GM12872 (cell line): ENCODE results near the gene ARHGAP26.

ENCODE experiments used
- TF ChIP-seq, protein P1 (sequence below): IDR thresholded peaks from 3 replicates; pipeline ENCODE4 v1.5.1; 2011; ENCODE audit warnings: low read depth, mild to moderate bottlenecking, low read length, moderate library complexity; ENCODE audit not compliant: insufficient read depth

The ARHGAP26 gene

GRCh38 chr5:143207058-143207457, 436.9 kb downstream of the ARHGAP26 start:
- TF ChIP-seq, protein P1, sequence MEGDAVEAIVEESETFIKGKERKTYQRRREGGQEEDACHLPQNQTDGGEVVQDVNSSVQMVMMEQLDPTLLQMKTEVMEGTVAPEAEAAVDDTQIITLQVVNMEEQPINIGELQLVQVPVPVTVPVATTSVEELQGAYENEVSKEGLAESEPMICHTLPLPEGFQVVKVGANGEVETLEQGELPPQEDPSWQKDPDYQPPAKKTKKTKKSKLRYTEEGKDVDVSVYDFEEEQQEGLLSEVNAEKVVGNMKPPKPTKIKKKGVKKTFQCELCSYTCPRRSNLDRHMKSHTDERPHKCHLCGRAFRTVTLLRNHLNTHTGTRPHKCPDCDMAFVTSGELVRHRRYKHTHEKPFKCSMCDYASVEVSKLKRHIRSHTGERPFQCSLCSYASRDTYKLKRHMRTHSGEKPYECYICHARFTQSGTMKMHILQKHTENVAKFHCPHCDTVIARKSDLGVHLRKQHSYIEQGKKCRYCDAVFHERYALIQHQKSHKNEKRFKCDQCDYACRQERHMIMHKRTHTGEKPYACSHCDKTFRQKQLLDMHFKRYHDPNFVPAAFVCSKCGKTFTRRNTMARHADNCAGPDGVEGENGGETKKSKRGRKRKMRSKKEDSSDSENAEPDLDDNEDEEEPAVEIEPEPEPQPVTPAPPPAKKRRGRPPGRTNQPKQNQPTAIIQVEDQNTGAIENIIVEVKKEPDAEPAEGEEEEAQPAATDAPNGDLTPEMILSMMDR, result no peak

- TF ChIP-seq, protein P1, result no peak
Measured at GRCh38 chr5:143207563-143208364, 437.6 kb downstream of the ARHGAP26 start.

DNA sequence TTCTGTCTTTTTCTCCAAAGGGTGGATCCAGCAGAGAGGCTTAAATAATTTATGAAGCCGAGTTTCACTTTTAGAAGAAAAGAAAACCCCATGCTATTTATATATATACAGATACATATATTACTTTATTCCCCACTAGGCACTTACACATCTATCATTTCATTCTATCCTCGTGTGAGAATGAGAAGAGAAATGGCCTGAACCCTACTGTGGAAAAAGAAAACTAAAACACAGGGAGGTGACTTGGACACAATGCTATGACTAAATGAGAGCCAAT, 438.1 kb downstream of the ARHGAP26 start:
- TF ChIP-seq, protein P1, result no peak

GRCh38 chr5:143208781-143209510, 438.8 kb downstream of the ARHGAP26 start:
- TF ChIP-seq, protein P1, result peak; percentile 58

- TF ChIP-seq, protein P1, result no peak
Measured at GRCh38 chr5:143209881-143210395, 439.8 kb downstream of the ARHGAP26 start.

GRCh38 chr5:143210576-143210975, 440.4 kb downstream of the ARHGAP26 start:
- TF ChIP-seq, protein P1, result no peak

DNA sequence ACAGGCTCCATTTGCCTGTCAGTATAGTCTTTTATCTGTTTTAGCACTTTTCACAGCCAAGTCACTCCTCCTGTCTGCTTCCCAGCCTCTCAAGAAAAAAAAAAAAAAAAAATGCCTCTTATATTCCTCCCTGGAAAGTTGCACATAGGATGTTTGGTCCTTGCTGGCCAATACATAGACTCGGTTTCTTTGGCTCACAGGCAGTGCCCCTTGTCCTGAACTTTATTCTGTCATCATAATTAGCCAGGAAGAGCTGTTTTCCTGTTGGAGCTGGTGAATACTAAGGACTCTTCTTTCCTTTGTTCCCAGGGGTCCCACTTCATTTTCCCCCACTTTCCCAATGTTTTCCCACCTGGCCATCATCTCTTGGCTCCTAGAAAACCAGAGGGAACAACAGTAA, 442.1 kb downstream of the ARHGAP26 start:
- TF ChIP-seq, protein P1, result no peak
